D721Med (cell line): ENCODE measurements around the gene RAB13.

Source experiments
- DNase-seq: peaks from one replicate; pipeline ENCODE4 v3.0.0; 2011; ENCODE audit warnings: low spot score; ENCODE audit not compliant: insufficient read length
- FAIRE-seq: peaks from 2 replicates; lab custom pipeline; 2011; peaks lifted over from hg19 to GRCh38; lab: Jason Lieb, UNC
- CTCF ChIP-seq: IDR thresholded peaks from 2 replicates; pipeline ENCODE4 v1.5.1; 2012; ENCODE audit warnings: mild to moderate bottlenecking, control low read depth; ENCODE audit not compliant: insufficient read depth; ENCODE audit errors: missing control alignments

RAB13 gene

GRCh38 chr1:153938996-153939395 is 47.1 kb downstream of the RAB13 start:
- no peak for FAIRE-seq
- no peak for TF ChIP-seq CTCF

GRCh38 chr1:153937331-153937730 is 48.8 kb downstream of the RAB13 start:
- FAIRE-seq (no peak), DNase-seq (no peak)
- TF ChIP-seq CTCF = no peak

More at GRCh38 chr1:153938996-153939395, 47.1 kb downstream of the RAB13 start:
- no peak for DNase-seq

- DNase-seq (no peak), FAIRE-seq (no peak)
- TF ChIP-seq CTCF = no peak
Measured at GRCh38 chr1:153936011-153936802, 49.9 kb downstream of the RAB13 start.

- TF ChIP-seq CTCF = no peak
- FAIRE-seq (no peak), DNase-seq (no peak)
Measured at GRCh38 chr1:153934746-153935145, 51.4 kb downstream of the RAB13 start.

GRCh38 chr1:153933955-153934354 is 52.2 kb downstream of the RAB13 start:
- no peak for TF ChIP-seq CTCF

GRCh38 chr1:153933430-153933829 is 52.7 kb downstream of the RAB13 start:
- TF ChIP-seq CTCF = no peak
- DNase-seq (no peak), FAIRE-seq (no peak)

More at GRCh38 chr1:153933955-153934354, 52.2 kb downstream of the RAB13 start:
- DNase-seq (no peak), FAIRE-seq (no peak)
